Prostate gland (tissue), 2 donors: ENCODE results near the gene NECAP2. TPM values are rescaled to one million over a fixed set of nuclear protein-coding genes. Genes with fewer than 3 reads are reported as not detected.

Experiments used
- DNase-seq: peaks from one replicate; pipeline ENCODE4 v3.0.0-alpha.2; 2019; ENCODE audit warnings: low spot score
- H3K27ac ChIP-seq, 2 donors: fragments of 200-600 bp; sonication (generic); 2 replicates each; pipeline ENCODE4 v1.5.1; 2017 to 2019
- H3K27me3 ChIP-seq: fragments of 200-600 bp; sonication (generic); replicated peaks from 2 replicates; pipeline ENCODE4 v1.5.1; 2019; ENCODE audit not compliant: insufficient read depth
- H3K36me3 ChIP-seq, 2 donors: fragments of 200-600 bp; sonication (generic); 1 replicate in 1 of 2; 2 replicates in 1 of 2; pipeline versions ENCODE4 v1.5.1 to v1.8.1; 2017 to 2019
- H3K4me1 ChIP-seq: fragments of 200-600 bp; sonication (generic); replicated peaks from 2 replicates; pipeline ENCODE4 v1.5.1; 2019
- H3K4me3 ChIP-seq, 2 donors: fragments of 200-600 bp; sonication (generic); 2 replicates each; pipeline ENCODE4 v1.5.1; 2017 to 2019
- H3K9me3 ChIP-seq: fragments of 200-600 bp; sonication (generic); 2 replicates; pipeline ENCODE4 v1.5.1; 2017
- POLR2A ChIP-seq: fragments of 450-650 bp; IDR thresholded peaks from one replicate; pipeline ENCODE4 v1.6.1; 2016; ENCODE audit warnings: antibody characterized with exemption, mild to moderate bottlenecking
- POLR2AphosphoS5 ChIP-seq: sonication (generic); formaldehyde crosslinking; IDR thresholded peaks from one replicate; pipeline ENCODE4 v1.6.1; 2017; ENCODE audit warnings: antibody characterized with exemption
- WGBS: methylation state at CpG from one replicate; pipeline ENCODE4 v1.1.5; 2018; 5-methylcytosine and 5-hydroxymethylcytosine counted together
- intact Hi-C: fragments of 100-400 bp; cut with DNase I; formaldehyde crosslinking; loops from one replicate; pipeline ENCODE4 v1.14.2; 2022
- total RNA-seq, 2 donors: library from RNA; depleted of rRNA; stranded (reverse); fragments of >200 nt; gene quantifications; one replicate each; pipeline ENCODE4 v1.1.0, GENCODE V29; 2016
- TF ChIP-seq, protein P1 (sequence below), 4 experiments: fragments of 200-600 bp in 2 of 4; fragments of 450-650 bp in 2 of 4; sonication (generic) in 2 of 4; IDR thresholded peaks; 1 replicate in 3 of 4; 2 replicates in 1 of 4; pipeline ENCODE4 v1.5.1; 2016 to 2019; ENCODE audit warnings: antibody characterized with exemption in 4 of 4, mild to moderate bottlenecking in 2 of 4, moderate library complexity in 2 of 4

Gene NECAP2
- total RNA-seq, 2 donors from 2014 or later: 43.7 to 106 TPM

GRCh38 chr1:16422041-16422440, 18.5 kb upstream of the NECAP2 start:
- intact Hi-C loops: no loop called here
- no peaks in the 10 kb centered on the region for H3K36me3 ChIP-seq

DNA sequence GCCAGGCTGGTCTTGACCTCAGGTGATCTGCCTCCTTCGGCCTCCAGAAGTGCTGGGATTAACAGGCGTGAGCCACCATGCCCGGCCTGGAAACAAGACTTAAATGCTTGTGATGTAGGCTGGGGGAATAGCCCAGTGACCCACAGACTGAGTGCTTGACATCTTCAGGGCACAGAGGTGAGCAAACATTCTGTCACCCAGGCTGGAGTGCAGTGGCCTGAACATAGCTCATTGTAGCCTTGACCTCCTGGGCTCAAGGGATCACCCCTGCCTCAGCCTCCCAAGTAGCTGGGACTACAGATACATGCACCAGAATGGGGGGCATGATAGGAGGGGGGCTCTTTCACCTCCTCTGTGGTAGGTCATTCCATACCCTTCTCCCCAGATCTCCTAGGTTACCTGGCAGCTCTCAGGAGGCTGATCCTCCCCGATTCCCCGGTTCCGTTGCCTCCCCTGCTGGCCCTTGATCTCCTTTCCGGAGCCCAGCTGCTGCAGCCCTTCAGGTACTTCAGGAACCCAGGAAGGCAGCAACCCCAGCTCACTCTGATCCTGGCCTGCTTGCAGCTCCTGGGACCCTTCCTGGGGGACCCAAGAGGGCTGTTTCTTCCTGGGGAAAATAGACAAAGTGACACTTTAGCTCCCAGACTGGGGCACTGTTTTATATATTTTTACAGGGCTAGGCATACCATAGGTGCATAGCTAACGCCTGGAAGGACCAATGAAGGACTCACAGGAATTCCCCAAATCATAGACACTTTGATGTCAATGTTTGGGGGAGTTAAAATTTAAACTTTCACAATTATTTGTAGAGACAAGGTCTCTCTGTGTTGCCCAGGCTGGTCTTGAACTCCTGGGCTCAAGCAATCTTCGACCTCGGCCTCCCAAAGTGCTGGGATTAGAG, 15.1 kb upstream of the NECAP2 start:
- intact Hi-C loops: no loop called here
- H3K4me1 ChIP-seq: no peaks in the 10 kb centered on the region
- no peak for DNase-seq
- no peak overlapping the region for H3K4me3 ChIP-seq
- no peaks in the 10 kb centered on the region for H3K27me3 ChIP-seq
- H3K9me3 ChIP-seq: no peaks in the 10 kb centered on the region
- no peak overlapping the region for H3K27ac ChIP-seq
- 86% methylated on average over 10 of the region's 10 CpGs for WGBS
- TF ChIP-seq, protein P1, sequence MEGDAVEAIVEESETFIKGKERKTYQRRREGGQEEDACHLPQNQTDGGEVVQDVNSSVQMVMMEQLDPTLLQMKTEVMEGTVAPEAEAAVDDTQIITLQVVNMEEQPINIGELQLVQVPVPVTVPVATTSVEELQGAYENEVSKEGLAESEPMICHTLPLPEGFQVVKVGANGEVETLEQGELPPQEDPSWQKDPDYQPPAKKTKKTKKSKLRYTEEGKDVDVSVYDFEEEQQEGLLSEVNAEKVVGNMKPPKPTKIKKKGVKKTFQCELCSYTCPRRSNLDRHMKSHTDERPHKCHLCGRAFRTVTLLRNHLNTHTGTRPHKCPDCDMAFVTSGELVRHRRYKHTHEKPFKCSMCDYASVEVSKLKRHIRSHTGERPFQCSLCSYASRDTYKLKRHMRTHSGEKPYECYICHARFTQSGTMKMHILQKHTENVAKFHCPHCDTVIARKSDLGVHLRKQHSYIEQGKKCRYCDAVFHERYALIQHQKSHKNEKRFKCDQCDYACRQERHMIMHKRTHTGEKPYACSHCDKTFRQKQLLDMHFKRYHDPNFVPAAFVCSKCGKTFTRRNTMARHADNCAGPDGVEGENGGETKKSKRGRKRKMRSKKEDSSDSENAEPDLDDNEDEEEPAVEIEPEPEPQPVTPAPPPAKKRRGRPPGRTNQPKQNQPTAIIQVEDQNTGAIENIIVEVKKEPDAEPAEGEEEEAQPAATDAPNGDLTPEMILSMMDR (IDR thresholded peaks at IDR 0.05): no peak
- TF ChIP-seq POLR2AphosphoS5 (no peak), POLR2A (no peak)
- no peaks in the 10 kb centered on the region for H3K36me3 ChIP-seq

More at GRCh38 chr1:16422041-16422440, 18.5 kb upstream of the NECAP2 start:
- Histone ChIP-seq H3K9me3 (no peaks in the 10 kb centered on the region), H3K4me1 (no peaks in the 10 kb centered on the region), H3K27me3 (no peaks in the 10 kb centered on the region), H3K4me3 (no peak overlapping the region), H3K27ac (no peak overlapping the region)
- no peak for DNase-seq
- no peak for TF ChIP-seq POLR2AphosphoS5
- TF ChIP-seq, protein P1 (IDR thresholded peaks at IDR 0.05): no peak
- no peak for TF ChIP-seq POLR2A
- WGBS: 90% methylated on average over 7 of the region's 7 CpGs

- H3K4me1 ChIP-seq: no peaks in the 10 kb centered on the region
- no peaks in the 10 kb centered on the region for H3K36me3 ChIP-seq
- TF ChIP-seq POLR2AphosphoS5 (no peak), POLR2A (no peak)
- TF ChIP-seq, protein P1 (IDR thresholded peaks at IDR 0.05): no peak
- intact Hi-C loops: no loop called here
- H3K9me3 ChIP-seq: no peaks in the 10 kb centered on the region
- no peak overlapping the region for H3K4me3 ChIP-seq
- no peak for DNase-seq
- no peak overlapping the region for H3K27ac ChIP-seq
- 71% methylated on average over 3 of the region's 3 CpGs for WGBS
- H3K27me3 ChIP-seq: no peaks in the 10 kb centered on the region
Observed at GRCh38 chr1:16430606-16431005, 9.9 kb upstream of the NECAP2 start.

DNA sequence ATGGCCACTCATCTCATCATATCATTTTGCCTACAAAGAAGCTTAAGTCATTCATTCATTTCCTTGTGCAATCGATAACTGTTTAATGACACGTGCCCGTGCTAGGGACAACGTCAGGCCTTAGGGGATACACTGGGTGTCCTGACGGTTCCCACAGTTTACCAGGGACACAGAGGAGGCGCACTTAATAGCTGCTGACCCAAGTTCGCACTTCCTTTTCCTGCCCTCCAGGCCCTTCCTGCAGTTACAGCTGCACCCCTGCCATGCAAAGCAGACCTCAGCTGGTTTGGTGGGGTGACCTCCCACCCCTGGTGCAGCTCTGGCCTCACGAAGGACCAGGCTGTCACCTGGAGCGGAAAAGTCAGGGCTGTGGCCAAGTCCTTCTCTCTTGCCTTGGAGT, 7.5 kb upstream of the NECAP2 start:
- Histone ChIP-seq H3K9me3 (no peaks in the 10 kb centered on the region), H3K4me3 (no peak overlapping the region), H3K27ac (no peak overlapping the region), H3K4me1 (no peaks in the 10 kb centered on the region), H3K36me3 (no peaks in the 10 kb centered on the region), H3K27me3 (no peaks in the 10 kb centered on the region)
- 62% methylated on average over 9 of the region's 9 CpGs for WGBS
- intact Hi-C loops: no loop called here
- TF ChIP-seq POLR2AphosphoS5 (no peak), POLR2A (no peak)
- TF ChIP-seq, protein P1 (IDR thresholded peaks at IDR 0.05): no peak
- DNase-seq: no peak

GRCh38 chr1:16434007-16434406, 6.5 kb upstream of the NECAP2 start:
- no peaks in the 10 kb centered on the region for H3K36me3 ChIP-seq
- WGBS: 97% methylated on average over 4 of the region's 4 CpGs
- no peaks in the 10 kb centered on the region for H3K9me3 ChIP-seq
- no peaks in the 10 kb centered on the region for H3K4me1 ChIP-seq
- TF ChIP-seq, protein P1 (IDR thresholded peaks at IDR 0.05): no peak
- TF ChIP-seq POLR2AphosphoS5 (no peak), POLR2A (no peak)
- intact Hi-C loops: no loop called here
- H3K27me3 ChIP-seq: no peaks in the 10 kb centered on the region
- no peak overlapping the region for H3K27ac ChIP-seq
- H3K4me3 ChIP-seq: no peak overlapping the region
- DNase-seq: no peak
